ENCODE data around the gene SLC46A3. TPM values are rescaled to one million over a fixed set of nuclear protein-coding genes. Genes with fewer than 3 reads are reported as not detected.
"Not testable (repeated sequence)": the region's sequence is repeated elsewhere in the genome, so short reads cannot be mapped to it uniquely, and the experiment has no call there.

SLC46A3 gene
- total and polyA plus RNA-seq, 4 donors: 4.9 to 8.5 (median 7.4) TPM

GRCh38 chr13:28693605-28694491 is 24.9 kb downstream of the SLC46A3 start:
- H3K27ac ChIP-seq (ENCODE audit: low read depth, low read length); H3K4me1 ChIP-seq (ENCODE audit: control insufficient read depth, insufficient read depth, low read length); H3K9me3 ChIP-seq (ENCODE audit: control insufficient read depth, insufficient read depth, low read length); H3K36me3 ChIP-seq (ENCODE audit: control insufficient read depth, insufficient read depth, low read length); H3K4me3 ChIP-seq (ENCODE audit: low read depth, low read length); DNase-seq (ENCODE audit: low read depth in 4 of 6, low spot score in 6 of 6); H3K27me3 ChIP-seq (ENCODE audit: control insufficient read depth, insufficient read depth, low read length): not testable (repeated sequence)
- 75% methylated on average over 9 of the region's 11 CpGs for WGBS (ENCODE audit: insufficient coverage)

DNA sequence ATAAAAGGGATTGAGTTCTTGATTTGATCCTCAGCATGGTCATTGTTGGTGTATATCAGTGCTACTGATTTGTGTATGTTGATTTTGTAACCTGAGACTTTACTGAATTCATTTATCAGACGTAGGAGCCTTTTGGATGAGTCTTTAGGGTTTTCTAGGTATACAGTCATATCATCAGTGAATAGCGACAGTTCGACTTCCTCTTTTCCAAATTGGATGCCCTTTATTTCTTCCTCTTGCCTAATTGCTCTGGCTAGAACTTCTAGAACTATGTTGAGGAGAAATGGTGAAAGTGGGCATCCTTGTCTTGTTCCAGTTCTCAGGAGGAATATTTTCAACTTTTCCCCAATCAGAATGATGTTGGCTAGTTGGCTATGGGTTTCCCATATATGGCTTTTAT is 32.9 kb downstream of the SLC46A3 start:
- no peaks in the 10 kb centered on the region for H3K4me1 ChIP-seq (ENCODE audit: control insufficient read depth, insufficient read depth, low read length)
- WGBS (ENCODE audit: insufficient coverage): no CpG with 5 or more reads among the region's 3 CpGs
- no peak overlapping the region for H3K4me3 ChIP-seq (ENCODE audit: low read depth, low read length)
- H3K9me3 ChIP-seq (ENCODE audit: control insufficient read depth, insufficient read depth, low read length): no peaks in the 10 kb centered on the region
- H3K27ac ChIP-seq (ENCODE audit: low read depth, low read length): no peak overlapping the region
- no peaks in the 10 kb centered on the region for H3K27me3 ChIP-seq (ENCODE audit: control insufficient read depth, insufficient read depth, low read length)
- DNase-seq (ENCODE audit: low read depth in 4 of 6, low spot score in 6 of 6): no peak
- H3K36me3 ChIP-seq (ENCODE audit: control insufficient read depth, insufficient read depth, low read length): no peaks in the 10 kb centered on the region

DNA sequence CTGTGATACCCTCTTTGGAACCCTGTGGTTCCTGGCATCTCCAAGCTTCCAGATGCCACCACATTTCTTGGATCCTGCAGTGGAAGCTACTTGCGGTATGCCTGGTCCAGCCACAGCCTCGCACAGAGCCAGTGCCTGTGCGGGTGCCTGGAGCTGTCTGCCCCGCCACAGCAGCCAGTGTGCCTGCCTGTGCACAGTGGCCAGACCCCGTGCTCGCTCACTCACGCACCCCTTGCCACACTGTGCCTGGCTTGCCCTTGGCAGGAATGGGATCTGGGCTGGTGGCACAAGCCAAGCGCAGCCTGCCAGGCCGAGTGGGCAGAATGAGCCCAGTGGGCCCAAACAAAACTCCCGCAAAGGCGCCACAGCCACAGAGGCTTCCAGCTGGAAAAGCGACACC is 33.7 kb downstream of the SLC46A3 start:
- H3K27ac ChIP-seq (ENCODE audit: low read depth, low read length): no peak overlapping the region
- WGBS (ENCODE audit: insufficient coverage): 84% methylated on average over 12 of the region's 12 CpGs
- DNase-seq (ENCODE audit: low read depth in 4 of 6, low spot score in 6 of 6): no peak
- no peaks in the 10 kb centered on the region for H3K27me3 ChIP-seq (ENCODE audit: control insufficient read depth, insufficient read depth, low read length)
- H3K4me1 ChIP-seq (ENCODE audit: control insufficient read depth, insufficient read depth, low read length): no peaks in the 10 kb centered on the region
- H3K9me3 ChIP-seq (ENCODE audit: control insufficient read depth, insufficient read depth, low read length): no peaks in the 10 kb centered on the region
- H3K36me3 ChIP-seq (ENCODE audit: control insufficient read depth, insufficient read depth, low read length): no peaks in the 10 kb centered on the region
- no peak overlapping the region for H3K4me3 ChIP-seq (ENCODE audit: low read depth, low read length)

DNA sequence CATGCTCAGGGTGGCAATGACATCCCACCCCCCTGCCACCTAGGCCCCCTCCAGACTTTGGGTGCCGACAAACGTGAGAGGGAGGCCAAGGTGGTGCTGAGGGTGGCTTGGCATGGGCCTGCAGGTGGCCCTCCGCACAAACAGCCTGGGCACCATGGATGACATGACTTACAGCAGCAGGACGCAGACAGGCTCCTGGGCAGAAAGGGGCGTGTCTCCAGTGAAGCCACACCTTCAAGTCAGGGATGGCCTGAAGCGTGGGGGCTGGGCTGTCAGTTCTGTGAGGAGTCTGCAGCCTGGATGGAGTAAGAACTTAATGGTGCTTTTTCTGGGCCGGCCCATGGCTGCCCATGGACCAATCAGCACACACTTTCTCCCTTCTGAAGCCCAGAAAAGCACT is 34.5 kb downstream of the SLC46A3 start:
- Histone ChIP-seq H3K27me3 (ENCODE audit: control insufficient read depth, insufficient read depth, low read length) (no peaks in the 10 kb centered on the region), H3K9me3 (ENCODE audit: control insufficient read depth, insufficient read depth, low read length) (no peaks in the 10 kb centered on the region), H3K36me3 (ENCODE audit: control insufficient read depth, insufficient read depth, low read length) (peaks cover 2% of the 10 kb centered on the region), H3K4me1 (ENCODE audit: control insufficient read depth, insufficient read depth, low read length) (no peaks in the 10 kb centered on the region), H3K4me3 (ENCODE audit: low read depth, low read length) (no peak overlapping the region), H3K27ac (ENCODE audit: low read depth, low read length) (no peak overlapping the region)
- WGBS (ENCODE audit: insufficient coverage): 26% methylated on average over 6 of the region's 7 CpGs
- DNase-seq (ENCODE audit: low read depth in 4 of 6, low spot score in 6 of 6): no peak

DNA sequence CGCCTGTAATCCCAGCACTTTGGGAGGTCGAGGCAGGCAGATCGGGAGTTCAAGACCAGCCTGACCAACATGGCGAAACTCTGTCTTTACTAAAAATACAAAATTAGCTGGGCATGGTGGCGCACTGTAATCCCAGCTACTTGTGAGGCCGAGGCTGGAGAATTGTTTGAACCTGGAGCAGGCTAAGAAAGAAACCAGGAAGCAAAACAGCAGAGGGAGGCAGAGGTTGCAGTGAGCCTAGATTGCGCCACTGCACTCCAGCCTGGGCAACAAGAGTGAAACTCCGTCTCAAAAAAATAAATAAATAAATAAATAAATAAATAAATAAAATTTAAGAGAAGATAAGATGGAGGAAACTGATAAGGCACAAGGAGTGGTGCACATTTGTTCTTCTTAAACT is 35.6 kb downstream of the SLC46A3 start:
- H3K4me3 ChIP-seq (ENCODE audit: low read depth, low read length); H3K36me3 ChIP-seq (ENCODE audit: control insufficient read depth, insufficient read depth, low read length); H3K27ac ChIP-seq (ENCODE audit: low read depth, low read length); DNase-seq (ENCODE audit: low read depth in 4 of 6, low spot score in 6 of 6); H3K27me3 ChIP-seq (ENCODE audit: control insufficient read depth, insufficient read depth, low read length); H3K9me3 ChIP-seq (ENCODE audit: control insufficient read depth, insufficient read depth, low read length); H3K4me1 ChIP-seq (ENCODE audit: control insufficient read depth, insufficient read depth, low read length): not testable (repeated sequence)
- 97% methylated on average over 4 of the region's 8 CpGs for WGBS (ENCODE audit: insufficient coverage)

DNA sequence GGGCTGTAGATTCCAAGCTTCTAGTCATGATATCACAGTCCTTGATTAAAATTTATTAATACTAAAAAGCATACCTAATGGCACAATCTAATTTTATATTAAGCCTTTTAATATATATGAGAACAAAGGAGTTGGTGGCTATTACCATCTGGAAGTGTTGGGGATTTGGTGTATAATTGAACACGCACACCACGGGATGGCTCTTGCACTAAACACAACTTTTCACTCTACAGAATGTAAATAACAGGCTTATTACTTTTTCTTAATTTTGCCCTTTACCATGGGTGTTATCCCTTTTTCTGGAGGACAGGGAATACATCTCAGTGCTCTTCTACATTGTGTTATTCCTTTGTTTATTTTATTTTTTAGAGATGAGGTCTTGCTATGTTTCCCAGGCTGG is 38.2 kb downstream of the SLC46A3 start:
- Histone ChIP-seq H3K4me3 (ENCODE audit: low read depth, low read length) (no peak overlapping the region), H3K36me3 (ENCODE audit: control insufficient read depth, insufficient read depth, low read length) (peaks cover 9% of the 10 kb centered on the region), H3K9me3 (ENCODE audit: control insufficient read depth, insufficient read depth, low read length) (no peaks in the 10 kb centered on the region), H3K27ac (ENCODE audit: low read depth, low read length) (no peak overlapping the region), H3K4me1 (ENCODE audit: control insufficient read depth, insufficient read depth, low read length) (no peaks in the 10 kb centered on the region), H3K27me3 (ENCODE audit: control insufficient read depth, insufficient read depth, low read length) (no peaks in the 10 kb centered on the region)
- DNase-seq (ENCODE audit: low read depth in 4 of 6, low spot score in 6 of 6): no peak
- WGBS (ENCODE audit: insufficient coverage): no CpG with 5 or more reads among the region's 2 CpGs

DNA sequence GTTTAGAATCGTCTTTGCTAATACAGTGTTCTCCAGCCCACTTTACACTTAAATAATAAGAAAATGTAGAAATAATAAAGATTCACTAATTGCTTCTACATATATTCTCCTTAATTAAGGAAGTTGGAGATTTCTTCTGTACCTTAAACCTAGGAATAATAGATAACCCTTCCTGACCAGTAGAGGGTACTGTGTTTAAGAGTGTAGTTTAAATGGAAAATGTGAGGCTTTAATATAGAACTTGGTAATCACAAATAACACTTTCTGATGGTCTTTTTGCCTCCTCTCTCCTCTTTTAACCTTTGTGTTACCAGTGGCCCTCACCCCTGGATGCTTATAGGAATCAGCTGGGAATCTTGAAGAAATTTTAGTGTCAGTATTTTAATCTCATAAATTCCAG is 39.1 kb downstream of the SLC46A3 start:
- DNase-seq (ENCODE audit: low read depth in 4 of 6, low spot score in 6 of 6): peak in 1 of 6 donors; percentile 34
- Histone ChIP-seq H3K4me3 (ENCODE audit: low read depth, low read length) (no peak overlapping the region), H3K9me3 (ENCODE audit: control insufficient read depth, insufficient read depth, low read length) (no peaks in the 10 kb centered on the region), H3K27ac (ENCODE audit: low read depth, low read length) (no peak overlapping the region), H3K27me3 (ENCODE audit: control insufficient read depth, insufficient read depth, low read length) (no peaks in the 10 kb centered on the region), H3K4me1 (ENCODE audit: control insufficient read depth, insufficient read depth, low read length) (no peaks in the 10 kb centered on the region), H3K36me3 (ENCODE audit: control insufficient read depth, insufficient read depth, low read length) (peaks cover 17% of the 10 kb centered on the region)
- no CpG with 5 or more reads among the region's 1 CpG for WGBS (ENCODE audit: insufficient coverage)

DNA sequence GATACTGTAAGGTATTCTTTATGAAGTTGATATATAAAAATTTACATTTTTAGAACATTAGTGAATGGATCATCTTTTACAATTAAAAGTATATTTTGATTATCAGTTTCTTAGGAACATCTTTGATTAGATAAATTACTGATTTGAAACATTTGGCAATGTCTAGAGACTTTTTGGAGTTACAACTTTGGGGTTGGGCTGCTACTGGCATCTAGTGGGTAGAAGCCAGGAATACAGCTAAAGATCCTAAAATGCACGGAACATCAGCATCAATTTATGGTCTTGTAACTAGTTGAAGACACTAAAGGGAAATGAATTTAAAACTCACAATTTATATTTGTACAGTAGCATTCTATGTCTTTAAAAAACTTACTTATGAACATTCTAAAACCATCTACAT is 40.0 kb downstream of the SLC46A3 start:
- no peaks in the 10 kb centered on the region for H3K4me1 ChIP-seq (ENCODE audit: control insufficient read depth, insufficient read depth, low read length)
- DNase-seq (ENCODE audit: low read depth in 4 of 6, low spot score in 6 of 6): peak in 1 of 6 donors; percentile 11
- no peaks in the 10 kb centered on the region for H3K9me3 ChIP-seq (ENCODE audit: control insufficient read depth, insufficient read depth, low read length)
- H3K36me3 ChIP-seq (ENCODE audit: control insufficient read depth, insufficient read depth, low read length): peaks cover 18% of the 10 kb centered on the region
- H3K27ac ChIP-seq (ENCODE audit: low read depth, low read length): no peak overlapping the region
- no peak overlapping the region for H3K4me3 ChIP-seq (ENCODE audit: low read depth, low read length)
- no peaks in the 10 kb centered on the region for H3K27me3 ChIP-seq (ENCODE audit: control insufficient read depth, insufficient read depth, low read length)
- WGBS (ENCODE audit: insufficient coverage): no CpG with 5 or more reads among the region's 1 CpG

DNA sequence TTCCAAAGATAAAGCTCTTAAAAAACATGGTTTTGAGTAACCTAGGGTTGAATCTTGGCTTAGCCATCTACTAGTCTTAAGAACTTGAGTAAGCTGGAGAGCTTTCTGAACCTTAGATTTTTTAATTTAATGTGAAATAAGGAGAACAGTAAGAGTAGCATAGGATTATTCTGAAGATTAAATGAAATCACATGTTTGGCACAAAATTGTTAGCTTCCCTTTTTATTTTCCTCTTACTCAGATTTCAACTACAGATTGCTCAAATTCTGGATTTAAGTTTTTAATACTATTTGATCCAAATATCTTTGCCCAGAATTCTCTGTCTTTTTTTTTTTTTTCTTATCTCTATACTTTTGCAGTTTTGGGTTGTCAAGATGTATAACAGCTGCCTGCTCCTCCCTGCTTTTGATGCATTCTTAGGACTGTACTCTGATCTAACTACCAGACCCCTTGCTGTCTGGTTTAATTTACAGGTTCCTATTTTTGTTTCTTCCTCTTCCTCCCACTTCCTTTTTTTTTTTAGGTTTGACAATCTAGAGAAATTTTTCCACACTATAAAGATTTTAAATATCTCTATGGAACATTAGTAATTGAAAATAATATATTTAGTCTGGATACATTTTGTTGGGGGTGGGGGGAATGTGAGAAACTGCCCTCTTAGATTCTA is 47.5 kb downstream of the SLC46A3 start:
- no peak overlapping the region for H3K4me3 ChIP-seq (ENCODE audit: low read depth, low read length)
- H3K9me3 ChIP-seq (ENCODE audit: control insufficient read depth, insufficient read depth, low read length): no peaks in the 10 kb centered on the region
- peaks cover 41% of the 10 kb centered on the region for H3K36me3 ChIP-seq (ENCODE audit: control insufficient read depth, insufficient read depth, low read length)
- no peak overlapping the region for H3K27ac ChIP-seq (ENCODE audit: low read depth, low read length)
- no peaks in the 10 kb centered on the region for H3K27me3 ChIP-seq (ENCODE audit: control insufficient read depth, insufficient read depth, low read length)
- no peak for DNase-seq (ENCODE audit: low read depth in 4 of 6, low spot score in 6 of 6)
- H3K4me1 ChIP-seq (ENCODE audit: control insufficient read depth, insufficient read depth, low read length): no peaks in the 10 kb centered on the region
